ENCODE measurements around the gene MCUR1. TPM values are rescaled to one million over a fixed set of nuclear protein-coding genes. Genes with fewer than 3 reads are reported as not detected.

Gene MCUR1
- total RNA-seq, 1 donor from 2014 or later, result 31.7 TPM

DNA sequence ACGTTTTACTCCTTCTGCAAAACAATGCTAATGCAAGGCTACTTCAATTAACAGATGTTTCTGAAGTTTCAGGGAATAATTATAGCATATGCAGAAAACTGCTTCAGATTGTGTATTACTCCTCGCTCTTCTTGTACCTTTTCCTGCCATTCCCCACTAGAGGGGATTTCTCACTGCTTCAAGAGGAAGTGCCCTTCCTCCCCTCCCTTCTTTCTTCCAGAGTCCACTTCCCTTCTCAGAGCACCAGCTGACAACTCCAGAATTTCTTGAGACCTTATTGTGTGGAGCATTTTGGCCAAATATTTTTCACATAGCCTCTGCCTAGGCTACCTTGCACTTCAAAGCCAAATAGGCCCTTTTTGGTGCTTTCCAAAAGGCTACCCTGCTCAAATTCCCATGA, 12.7 kb upstream of the MCUR1 start:
- Mint-ChIP-seq H3K27ac (ENCODE audit: unreplicated experiment) (no peak overlapping the region), H3K36me3 (ENCODE audit: low read depth) (no peaks in the 10 kb centered on the region), H3K4me3 (ENCODE audit: unreplicated experiment) (no peak overlapping the region)

GRCh38 chr6:13825871-13826270, 11.5 kb upstream of the MCUR1 start:
- Mint-ChIP-seq H3K27ac (ENCODE audit: unreplicated experiment) (no peak overlapping the region), H3K27me3 (ENCODE audit: low read depth) (no peaks in the 10 kb centered on the region), H3K4me1 (ENCODE audit: low read depth) (no peaks in the 10 kb centered on the region), H3K9me3 (ENCODE audit: low read depth) (peaks cover 8% of the 10 kb centered on the region), H3K4me3 (ENCODE audit: unreplicated experiment) (no peak overlapping the region), H3K36me3 (ENCODE audit: low read depth) (no peaks in the 10 kb centered on the region)
- no peak for DNase-seq (ENCODE audit: low spot score)
- TF ChIP-seq, protein P1, sequence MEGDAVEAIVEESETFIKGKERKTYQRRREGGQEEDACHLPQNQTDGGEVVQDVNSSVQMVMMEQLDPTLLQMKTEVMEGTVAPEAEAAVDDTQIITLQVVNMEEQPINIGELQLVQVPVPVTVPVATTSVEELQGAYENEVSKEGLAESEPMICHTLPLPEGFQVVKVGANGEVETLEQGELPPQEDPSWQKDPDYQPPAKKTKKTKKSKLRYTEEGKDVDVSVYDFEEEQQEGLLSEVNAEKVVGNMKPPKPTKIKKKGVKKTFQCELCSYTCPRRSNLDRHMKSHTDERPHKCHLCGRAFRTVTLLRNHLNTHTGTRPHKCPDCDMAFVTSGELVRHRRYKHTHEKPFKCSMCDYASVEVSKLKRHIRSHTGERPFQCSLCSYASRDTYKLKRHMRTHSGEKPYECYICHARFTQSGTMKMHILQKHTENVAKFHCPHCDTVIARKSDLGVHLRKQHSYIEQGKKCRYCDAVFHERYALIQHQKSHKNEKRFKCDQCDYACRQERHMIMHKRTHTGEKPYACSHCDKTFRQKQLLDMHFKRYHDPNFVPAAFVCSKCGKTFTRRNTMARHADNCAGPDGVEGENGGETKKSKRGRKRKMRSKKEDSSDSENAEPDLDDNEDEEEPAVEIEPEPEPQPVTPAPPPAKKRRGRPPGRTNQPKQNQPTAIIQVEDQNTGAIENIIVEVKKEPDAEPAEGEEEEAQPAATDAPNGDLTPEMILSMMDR (IDR thresholded peaks at IDR 0.05), result no peak

More for the DNA sequence above, 12.7 kb upstream of the MCUR1 start:
- no peak for DNase-seq (ENCODE audit: low spot score)
- H3K9me3 Mint-ChIP-seq (ENCODE audit: low read depth), result peaks cover 8% of the 10 kb centered on the region
- H3K27me3 Mint-ChIP-seq (ENCODE audit: low read depth), result no peaks in the 10 kb centered on the region
- no peaks in the 10 kb centered on the region for H3K4me1 Mint-ChIP-seq (ENCODE audit: low read depth)
- TF ChIP-seq, protein P1 (IDR thresholded peaks at IDR 0.05), result no peak

DNA sequence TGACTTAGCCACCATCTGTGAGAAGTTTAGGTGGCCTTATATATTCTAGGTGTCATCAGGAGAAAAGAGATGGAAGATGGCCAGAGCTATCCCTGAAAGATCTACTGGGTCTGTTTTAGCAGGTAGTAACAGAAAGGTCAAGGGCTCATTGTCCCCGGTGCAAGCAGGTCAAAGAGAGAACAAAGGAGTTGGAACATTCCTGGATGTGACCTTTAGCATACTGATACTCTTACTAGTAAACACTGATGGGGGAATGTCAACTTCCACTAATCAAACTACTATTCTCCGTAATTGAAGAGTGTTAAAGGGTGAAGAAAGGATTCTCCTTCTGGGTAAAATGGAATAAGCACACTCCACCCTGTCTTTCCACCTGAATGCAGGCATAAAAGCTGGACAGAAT, 4.0 kb upstream of the MCUR1 start:
- Mint-ChIP-seq H3K4me1 (ENCODE audit: low read depth) (peaks cover 9% of the 10 kb centered on the region), H3K27ac (ENCODE audit: unreplicated experiment) (no peak overlapping the region), H3K4me3 (ENCODE audit: unreplicated experiment) (no peak overlapping the region), H3K27me3 (ENCODE audit: low read depth) (no peaks in the 10 kb centered on the region), H3K9me3 (ENCODE audit: low read depth) (no peaks in the 10 kb centered on the region), H3K36me3 (ENCODE audit: low read depth) (no peaks in the 10 kb centered on the region)
- TF ChIP-seq, protein P1 (IDR thresholded peaks at IDR 0.05), result no peak
- DNase-seq (ENCODE audit: low spot score), result no peak

DNA sequence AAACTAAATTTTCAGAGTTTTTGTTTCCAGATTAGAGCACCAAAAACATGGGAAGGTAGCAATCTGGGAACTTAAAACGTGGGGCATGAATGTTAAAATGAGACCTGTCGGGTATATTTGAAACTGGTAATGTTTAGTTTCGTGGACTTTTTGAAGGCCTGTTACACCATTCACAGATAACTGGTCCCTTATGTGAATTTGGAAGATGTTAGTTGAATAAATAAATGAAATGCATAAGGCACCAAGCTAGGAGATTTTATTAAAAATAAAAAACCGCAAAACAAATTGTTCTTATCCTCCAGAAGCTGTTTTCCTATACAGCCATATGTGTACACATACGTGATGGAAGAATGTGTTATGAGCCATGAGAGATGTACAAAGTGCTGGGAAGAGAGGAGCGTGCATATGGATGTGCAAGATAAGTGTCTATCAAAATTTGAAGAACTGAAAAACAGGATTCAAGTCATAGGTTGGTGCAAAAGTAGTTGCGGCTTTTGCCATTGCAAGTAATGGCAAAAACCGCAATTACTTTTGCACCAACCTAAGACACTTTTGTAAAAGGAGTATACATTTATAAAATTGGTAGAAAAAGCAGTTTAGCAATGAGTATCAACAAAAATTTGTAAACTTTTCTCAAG, 700 bp upstream of the MCUR1 start:
- TF ChIP-seq, protein P1 (IDR thresholded peaks at IDR 0.05), result no peak
- no peaks in the 10 kb centered on the region for H3K36me3 Mint-ChIP-seq (ENCODE audit: low read depth)
- H3K4me3 Mint-ChIP-seq (ENCODE audit: unreplicated experiment), result peak overlapping the region; percentile 74
- H3K27ac Mint-ChIP-seq (ENCODE audit: unreplicated experiment), result peak overlapping the region; percentile 92
- DNase-seq (ENCODE audit: low spot score), result no peak
- H3K27me3 Mint-ChIP-seq (ENCODE audit: low read depth), result no peaks in the 10 kb centered on the region
- no peaks in the 10 kb centered on the region for H3K9me3 Mint-ChIP-seq (ENCODE audit: low read depth)
- H3K4me1 Mint-ChIP-seq (ENCODE audit: low read depth), result peaks cover 39% of the 10 kb centered on the region

DNA sequence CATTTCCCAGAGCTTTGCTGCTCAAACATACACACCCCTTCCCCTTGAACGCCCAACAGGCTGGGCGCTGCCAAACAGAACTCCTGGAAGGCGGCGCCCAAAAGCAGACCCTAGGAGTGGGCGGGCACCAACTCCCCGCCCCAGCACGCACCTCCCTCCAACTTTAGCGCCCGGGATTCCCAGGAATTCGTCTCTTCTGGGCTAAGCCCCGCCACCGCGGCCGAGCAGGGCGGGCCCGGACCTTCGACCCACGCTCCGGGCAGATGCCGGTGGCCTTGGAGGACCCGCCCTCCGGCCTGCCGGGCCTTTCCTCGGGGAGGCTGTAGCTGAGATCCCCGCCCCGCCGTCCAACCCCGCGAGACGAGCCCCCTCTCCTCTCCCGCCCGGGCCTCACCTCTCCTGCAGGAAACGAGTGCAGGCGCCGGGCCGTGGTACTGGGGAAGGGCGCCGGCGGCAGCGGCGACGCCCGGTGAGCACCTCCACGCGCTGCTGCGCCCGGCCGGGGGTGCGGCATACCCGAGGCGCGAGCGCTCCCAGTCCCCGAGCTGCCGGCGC, 659 bp downstream of the MCUR1 start:
- Mint-ChIP-seq H3K4me1 (ENCODE audit: low read depth) (peaks cover 40% of the 10 kb centered on the region), H3K4me3 (ENCODE audit: unreplicated experiment) (peak overlapping the region; percentile 95), H3K27ac (ENCODE audit: unreplicated experiment) (peak overlapping the region; percentile 93), H3K9me3 (ENCODE audit: low read depth) (no peaks in the 10 kb centered on the region), H3K36me3 (ENCODE audit: low read depth) (peaks cover 1% of the 10 kb centered on the region), H3K27me3 (ENCODE audit: low read depth) (no peaks in the 10 kb centered on the region)
- peak; percentile 94 for DNase-seq (ENCODE audit: low spot score)
- TF ChIP-seq, protein P1 (IDR thresholded peaks at IDR 0.05), result no peak
